GM23338 (cell line): ENCODE measurements around the gene S100A5. TPM values are rescaled to one million over a fixed set of nuclear protein-coding genes. Genes with fewer than 3 reads are reported as not detected.

Experiments
- ATAC-seq: fragments of 200-7000 bp; cut with Tn5 transposase; 3 replicates; pipeline ENCODE4 v1.9.1; 2020
- DNase-seq: peaks from one replicate; pipeline ENCODE4 v3.0.0-alpha.2; 2015; ENCODE audit warnings: low spot score
- H2AFZ ChIP-seq: fragments of 200-600 bp; sonication (generic); 2 replicates; pipeline ENCODE4 v1.8.0; 2016; ENCODE audit warnings: antibody characterized with exemption, mild to moderate bottlenecking, moderate library complexity
- H3F3A ChIP-seq: fragments of 200-600 bp; sonication (generic); replicated peaks from 2 replicates; pipeline ENCODE4 v1.8.0; 2017; ENCODE audit warnings: antibody characterized with exemption, mixed run types, low read depth
- H3K27ac ChIP-seq: fragments of 200-600 bp; sonication (generic); 2 replicates; pipeline ENCODE4 v1.6.1; 2016; ENCODE audit warnings: low read depth
- H3K27me3 ChIP-seq: fragments of 200-600 bp; sonication (generic); 2 replicates; pipeline ENCODE4 v1.8.0; 2016; ENCODE audit warnings: mild to moderate bottlenecking, mixed run types, moderate library complexity; ENCODE audit not compliant: insufficient read depth
- H3K36me3 ChIP-seq: fragments of 200-600 bp; sonication (generic); 2 replicates; pipeline ENCODE4 v1.8.0; 2016; ENCODE audit warnings: mild to moderate bottlenecking; ENCODE audit not compliant: insufficient read depth
- H3K4me1 ChIP-seq: fragments of 200-600 bp; sonication (generic); 2 replicates; pipeline ENCODE4 v1.8.0; 2016; ENCODE audit warnings: mild to moderate bottlenecking, moderate library complexity; ENCODE audit not compliant: insufficient read depth
- H3K4me2 ChIP-seq: fragments of 200-600 bp; sonication (generic); 2 replicates; pipeline ENCODE4 v1.7.1; 2017; ENCODE audit warnings: mixed run types
- H3K4me3 ChIP-seq: fragments of 200-600 bp; sonication (generic); 2 replicates; pipeline ENCODE4 v1.6.1; 2016; ENCODE audit warnings: mixed run types
- H3K79me2 ChIP-seq: fragments of 200-600 bp; sonication (generic); replicated peaks from 2 replicates; pipeline ENCODE4 v1.8.0; 2017; ENCODE audit warnings: mild to moderate bottlenecking; ENCODE audit not compliant: insufficient read depth
- H3K9me2 ChIP-seq: fragments of 200-600 bp; sonication (generic); 2 replicates; pipeline ENCODE4 v1.8.0; 2017; ENCODE audit not compliant: insufficient read depth
- H4K20me1 ChIP-seq: fragments of 200-600 bp; sonication (generic); replicated peaks from 2 replicates; pipeline ENCODE4 v1.8.0; 2017; ENCODE audit warnings: mild to moderate bottlenecking; ENCODE audit not compliant: insufficient read depth
- H3K27ac Mint-ChIP-seq: 2 replicates; pipeline ENCODE4 v1.8.0; 2020; ENCODE audit warnings: inconsistent platforms, mild to moderate bottlenecking, moderate library complexity, mixed read lengths
- H3K27me3 Mint-ChIP-seq: 3 replicates; pipeline ENCODE4 v1.8.0; 2022; ENCODE audit warnings: low read depth, mild to moderate bottlenecking, moderate library complexity, mixed read lengths, inconsistent platforms; ENCODE audit not compliant: insufficient read depth, poor library complexity
- H3K36me3 Mint-ChIP-seq: 3 replicates; pipeline ENCODE4 v1.8.0; 2021; ENCODE audit warnings: low read depth, mild to moderate bottlenecking, inconsistent platforms, moderate library complexity, mixed read lengths
- H3K4me1 Mint-ChIP-seq: 3 replicates; pipeline ENCODE4 v1.8.0; 2020; ENCODE audit warnings: mild to moderate bottlenecking, inconsistent platforms, mixed read lengths
- H3K4me3 Mint-ChIP-seq: 3 replicates; pipeline ENCODE4 v1.8.0; 2021; ENCODE audit warnings: moderate library complexity, mild to moderate bottlenecking, inconsistent platforms, mixed read lengths
- H3K9me3 Mint-ChIP-seq: 3 replicates; pipeline ENCODE4 v1.8.0; 2020; ENCODE audit warnings: moderate library complexity, mild to moderate bottlenecking, inconsistent platforms, mixed read lengths
- CREB1 ChIP-seq: fragments of 250-450 bp; sonication (Bioruptor Pico); IDR thresholded peaks from 2 replicates; pipeline ENCODE4 v1.5.0; 2020; ENCODE audit warnings: low read depth, mild to moderate bottlenecking, moderate library complexity
- JUNB ChIP-seq: IDR thresholded peaks from one replicate; pipeline ENCODE4 v1.6.1; 2016; ENCODE audit warnings: antibody characterized with exemption; ENCODE audit not compliant: unreplicated experiment
- NANOG ChIP-seq: IDR thresholded peaks from 2 replicates; pipeline ENCODE4 v1.6.1; 2016; ENCODE audit warnings: antibody characterized with exemption, borderline replicate concordance
- POLR2AphosphoS5 ChIP-seq: IDR thresholded peaks from 2 replicates; pipeline ENCODE4 v1.6.1; 2016; ENCODE audit warnings: antibody characterized with exemption, low read depth
- ZNF114 ChIP-seq: fragments of 250-450 bp; sonication (Bioruptor Pico); IDR thresholded peaks from 2 replicates; pipeline ENCODE4 v1.5.0; 2020; ENCODE audit warnings: mild to moderate bottlenecking, moderate library complexity
- ZNF331 ChIP-seq: fragments of 250-450 bp; sonication (Bioruptor Pico); IDR thresholded peaks from 2 replicates; pipeline ENCODE4 v1.5.0; 2020; ENCODE audit warnings: low read depth, mild to moderate bottlenecking, moderate library complexity
- ZNF462 ChIP-seq: fragments of 250-450 bp; sonication (Bioruptor Pico); IDR thresholded peaks from 2 replicates; pipeline ENCODE4 v1.5.0; 2020; ENCODE audit warnings: mild to moderate bottlenecking, moderate library complexity
- polyA plus RNA-seq: library from polyadenylated mRNA; unstranded; fragments of >200 nt; fragmentation: Nextera tagmentation; extraction: Ambion mirVana; gene quantifications from 2 replicates; pipeline ENCODE4 v1.2.1, GENCODE V29; 2016
- total RNA-seq: library from RNA; depleted of rRNA; stranded (reverse); fragments of >200 nt; shearing (Covaris generic); gene quantifications from 2 replicates; pipeline ENCODE4 v1.2.3, GENCODE V29; 2014
- TF ChIP-seq, protein P1 (sequence below): IDR thresholded peaks from one replicate; pipeline ENCODE4 v1.6.1; 2018; ENCODE audit warnings: antibody characterized with exemption; ENCODE audit not compliant: unreplicated experiment

The S100A5 gene
- total and polyA plus RNA-seq, 2 experiments from 2014 or later, result 0.47 TPM; not detected in 1

GRCh38 chr1:153572569-153573015, 31.9 kb upstream of the S100A5 start (continued):
- TF ChIP-seq, protein P1, sequence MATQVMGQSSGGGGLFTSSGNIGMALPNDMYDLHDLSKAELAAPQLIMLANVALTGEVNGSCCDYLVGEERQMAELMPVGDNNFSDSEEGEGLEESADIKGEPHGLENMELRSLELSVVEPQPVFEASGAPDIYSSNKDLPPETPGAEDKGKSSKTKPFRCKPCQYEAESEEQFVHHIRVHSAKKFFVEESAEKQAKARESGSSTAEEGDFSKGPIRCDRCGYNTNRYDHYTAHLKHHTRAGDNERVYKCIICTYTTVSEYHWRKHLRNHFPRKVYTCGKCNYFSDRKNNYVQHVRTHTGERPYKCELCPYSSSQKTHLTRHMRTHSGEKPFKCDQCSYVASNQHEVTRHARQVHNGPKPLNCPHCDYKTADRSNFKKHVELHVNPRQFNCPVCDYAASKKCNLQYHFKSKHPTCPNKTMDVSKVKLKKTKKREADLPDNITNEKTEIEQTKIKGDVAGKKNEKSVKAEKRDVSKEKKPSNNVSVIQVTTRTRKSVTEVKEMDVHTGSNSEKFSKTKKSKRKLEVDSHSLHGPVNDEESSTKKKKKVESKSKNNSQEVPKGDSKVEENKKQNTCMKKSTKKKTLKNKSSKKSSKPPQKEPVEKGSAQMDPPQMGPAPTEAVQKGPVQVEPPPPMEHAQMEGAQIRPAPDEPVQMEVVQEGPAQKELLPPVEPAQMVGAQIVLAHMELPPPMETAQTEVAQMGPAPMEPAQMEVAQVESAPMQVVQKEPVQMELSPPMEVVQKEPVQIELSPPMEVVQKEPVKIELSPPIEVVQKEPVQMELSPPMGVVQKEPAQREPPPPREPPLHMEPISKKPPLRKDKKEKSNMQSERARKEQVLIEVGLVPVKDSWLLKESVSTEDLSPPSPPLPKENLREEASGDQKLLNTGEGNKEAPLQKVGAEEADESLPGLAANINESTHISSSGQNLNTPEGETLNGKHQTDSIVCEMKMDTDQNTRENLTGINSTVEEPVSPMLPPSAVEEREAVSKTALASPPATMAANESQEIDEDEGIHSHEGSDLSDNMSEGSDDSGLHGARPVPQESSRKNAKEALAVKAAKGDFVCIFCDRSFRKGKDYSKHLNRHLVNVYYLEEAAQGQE, result no peak

DNA sequence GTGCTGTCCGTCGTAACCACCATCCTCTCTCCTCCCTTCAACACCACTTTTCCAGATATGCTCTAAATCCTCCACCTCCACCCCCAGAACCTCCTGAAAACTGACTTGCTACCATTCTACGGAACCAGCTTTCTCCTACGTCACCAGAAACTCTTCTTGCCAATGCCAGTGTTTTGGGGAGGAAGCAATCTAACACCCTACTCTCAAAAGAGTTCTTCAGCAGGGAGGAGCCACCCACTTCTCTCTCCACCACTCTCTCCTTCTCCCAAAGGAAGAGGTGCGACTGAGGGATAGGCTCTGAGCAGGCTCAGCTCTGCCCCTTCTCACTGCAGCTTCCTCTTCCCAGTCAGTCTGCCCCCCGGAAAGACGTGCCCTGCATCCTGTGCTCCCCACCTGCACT, 31.0 kb upstream of the S100A5 start:
- H3K9me3 Mint-ChIP-seq, result peaks cover 23% of the 10 kb centered on the region; the same call in 2 of the 3 replicates
- H3K9me2 ChIP-seq, result no peaks in the 10 kb centered on the region
- H3K36me3 ChIP-seq, result no peaks in the 10 kb centered on the region
- ATAC-seq, result no peak
- no peaks in the 10 kb centered on the region for H3K27me3 ChIP-seq
- H3F3A ChIP-seq, result peaks cover 6% of the 10 kb centered on the region; the same call in 1 of the 2 replicates
- H2AFZ ChIP-seq, result no peak overlapping the region
- DNase-seq, result no peak
- peaks cover 22% of the 10 kb centered on the region for H3K4me1 Mint-ChIP-seq
- TF ChIP-seq ZNF462 (CRISPR knock-in tag), result no peak
- TF ChIP-seq CREB1 (CRISPR knock-in tag), result no peak
- TF ChIP-seq, protein P1, result no peak
- no peak for TF ChIP-seq NANOG
- TF ChIP-seq ZNF331 (CRISPR knock-in tag), result no peak
- no peak for TF ChIP-seq POLR2AphosphoS5
- TF ChIP-seq ZNF114, result no peak
- no peak for TF ChIP-seq JUNB
- H3K36me3 Mint-ChIP-seq, result no peaks in the 10 kb centered on the region; the same call in 1 of the 3 replicates
- peaks cover 14% of the 10 kb centered on the region for H3K4me1 ChIP-seq
- H3K27ac Mint-ChIP-seq, result no peak overlapping the region
- H3K4me3 Mint-ChIP-seq, result no peak overlapping the region
- no peak overlapping the region for H3K4me3 ChIP-seq
- no peak overlapping the region for H3K4me2 ChIP-seq
- no peaks in the 10 kb centered on the region for H3K79me2 ChIP-seq
- no peaks in the 10 kb centered on the region for H4K20me1 ChIP-seq
- H3K27me3 Mint-ChIP-seq, result peaks cover 12% of the 10 kb centered on the region
- H3K27ac ChIP-seq, result no peak overlapping the region
